Astrocyte of the cerebellum (primary cell): ENCODE measurements around the gene OR2L13.
"Not testable (repeated sequence)": the region's sequence is repeated elsewhere in the genome, so short reads cannot be mapped to it uniquely, and the experiment has no call there.

ENCODE experiments used
- DNase-seq: peaks from one replicate; pipeline ENCODE4 v3.0.0-alpha.2; 2011; ENCODE audit warnings: low read depth
- H3K4me3 ChIP-seq: 2 replicates; pipeline ENCODE4 v1.5.1; 2011; ENCODE audit warnings: mild to moderate bottlenecking, low read depth, low read length, moderate library complexity
- in situ Hi-C: cut with HindIII; loops from 2 replicates; pipeline ENCODE4 v1.10.0; 2017; ENCODE audit warnings: low sequenced_read_pairs
- TF ChIP-seq, protein P1 (sequence below): IDR thresholded peaks from 2 replicates; pipeline ENCODE4 v1.5.1; 2012; ENCODE audit warnings: low read length, low read depth, moderate library complexity, mild to moderate bottlenecking; ENCODE audit errors: missing control alignments

The OR2L13 gene

GRCh38 chr1:248065071-248065470 lies 29.9 kb upstream of the OR2L13 start:
- in situ Hi-C loops: no loop called here
- no peak for DNase-seq
- H3K4me3 ChIP-seq: no peak overlapping the region
- TF ChIP-seq, protein P1, sequence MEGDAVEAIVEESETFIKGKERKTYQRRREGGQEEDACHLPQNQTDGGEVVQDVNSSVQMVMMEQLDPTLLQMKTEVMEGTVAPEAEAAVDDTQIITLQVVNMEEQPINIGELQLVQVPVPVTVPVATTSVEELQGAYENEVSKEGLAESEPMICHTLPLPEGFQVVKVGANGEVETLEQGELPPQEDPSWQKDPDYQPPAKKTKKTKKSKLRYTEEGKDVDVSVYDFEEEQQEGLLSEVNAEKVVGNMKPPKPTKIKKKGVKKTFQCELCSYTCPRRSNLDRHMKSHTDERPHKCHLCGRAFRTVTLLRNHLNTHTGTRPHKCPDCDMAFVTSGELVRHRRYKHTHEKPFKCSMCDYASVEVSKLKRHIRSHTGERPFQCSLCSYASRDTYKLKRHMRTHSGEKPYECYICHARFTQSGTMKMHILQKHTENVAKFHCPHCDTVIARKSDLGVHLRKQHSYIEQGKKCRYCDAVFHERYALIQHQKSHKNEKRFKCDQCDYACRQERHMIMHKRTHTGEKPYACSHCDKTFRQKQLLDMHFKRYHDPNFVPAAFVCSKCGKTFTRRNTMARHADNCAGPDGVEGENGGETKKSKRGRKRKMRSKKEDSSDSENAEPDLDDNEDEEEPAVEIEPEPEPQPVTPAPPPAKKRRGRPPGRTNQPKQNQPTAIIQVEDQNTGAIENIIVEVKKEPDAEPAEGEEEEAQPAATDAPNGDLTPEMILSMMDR: no peak

- no peak for DNase-seq
- in situ Hi-C loops: no loop called here
- no peak overlapping the region for H3K4me3 ChIP-seq
- TF ChIP-seq, protein P1: no peak
Observed at GRCh38 chr1:248065604-248066003, 29.4 kb upstream of the OR2L13 start.

DNA sequence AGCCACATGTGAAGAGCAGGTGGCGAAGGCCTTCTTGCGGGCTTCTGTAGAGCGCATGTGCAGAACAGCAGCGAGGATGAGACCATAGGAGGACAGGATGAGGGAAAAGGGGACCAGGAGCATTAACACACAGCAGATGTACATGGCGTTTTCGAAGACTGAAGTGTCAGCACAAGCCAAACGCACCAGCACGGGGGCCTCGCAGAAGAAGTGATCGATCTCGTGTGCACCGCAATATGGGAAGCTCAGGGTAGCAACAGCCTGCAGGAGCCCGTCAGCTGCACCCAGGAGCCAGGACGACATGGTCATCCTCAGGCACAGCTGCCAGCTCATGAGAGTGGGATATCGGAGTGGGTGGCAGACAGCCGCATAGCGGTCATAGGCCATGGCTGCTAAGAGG lies 11.1 kb upstream of the OR2L13 start:
- in situ Hi-C loops, DNase-seq: not testable (repeated sequence)

DNA sequence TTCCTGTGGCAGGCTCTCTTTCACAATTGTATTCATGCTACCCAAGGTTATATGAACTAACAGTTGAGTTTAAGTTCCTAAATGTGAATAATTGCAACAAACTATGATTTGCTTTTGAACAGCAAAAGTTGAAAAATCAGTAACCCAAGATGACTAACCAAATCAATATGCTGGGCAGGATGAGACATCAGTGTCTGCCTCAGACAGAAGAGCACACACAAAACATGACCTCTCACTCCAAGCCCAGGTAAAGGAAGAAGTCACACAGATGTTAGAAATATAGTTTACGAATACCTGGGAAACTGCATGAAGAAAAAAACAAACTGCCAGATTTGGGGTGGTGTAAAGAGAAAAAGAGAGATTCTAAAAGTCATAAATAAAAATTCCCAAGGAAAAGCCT lies 3.5 kb downstream of the OR2L13 start:
- in situ Hi-C loops: no loop called here
- TF ChIP-seq, protein P1: no peak
- DNase-seq: no peak
- no peak overlapping the region for H3K4me3 ChIP-seq

More for the DNA sequence above, 11.1 kb upstream of the OR2L13 start:
- H3K4me3 ChIP-seq: not testable (repeated sequence)

GRCh38 chr1:248102847-248103246 lies 7.9 kb downstream of the OR2L13 start:
- no peak for DNase-seq
- TF ChIP-seq, protein P1: no peak
- in situ Hi-C loops: no loop called here
- H3K4me3 ChIP-seq: no peak overlapping the region

GRCh38 chr1:248111157-248111556 lies 16.2 kb downstream of the OR2L13 start:
- in situ Hi-C loops: no loop called here
- no peak for DNase-seq
- H3K4me3 ChIP-seq: no peak overlapping the region
- TF ChIP-seq, protein P1: no peak

DNA sequence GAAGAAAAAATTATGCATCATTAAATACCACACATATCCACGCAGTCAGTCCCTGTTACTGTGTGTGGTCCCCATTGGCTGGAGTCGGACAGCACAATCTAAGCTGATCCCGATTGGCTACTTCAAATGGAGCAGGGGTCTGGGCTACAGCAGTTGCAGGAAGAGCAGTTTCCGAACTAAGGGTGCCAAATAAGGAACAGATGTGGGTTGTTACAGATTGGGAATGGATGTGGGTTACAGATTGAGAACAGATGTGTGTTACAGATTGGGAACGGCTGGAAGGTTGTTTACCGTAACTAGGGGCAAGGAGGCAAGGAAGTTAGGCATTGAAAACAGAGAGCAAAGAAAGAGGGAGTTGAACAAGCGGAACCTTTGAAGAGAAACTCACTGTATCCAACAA lies 19.9 kb downstream of the OR2L13 start:
- no peak overlapping the region for H3K4me3 ChIP-seq
- in situ Hi-C loops: no loop called here
- TF ChIP-seq, protein P1: no peak
- DNase-seq: no peak
